Kidney (tissue), 14 donors: ENCODE measurements around the gene GPR183. TPM values are rescaled to one million over a fixed set of nuclear protein-coding genes. Genes with fewer than 3 reads are reported as not detected.

Source experiments
- DNase-seq, 5 donors: peaks; one replicate each; pipeline ENCODE4 v3.0.0-alpha.2; 2013 to 2020
- FAIRE-seq: peaks from 2 replicates; lab custom pipeline; 2012; peaks lifted over from hg19 to GRCh38; lab: Jason Lieb, UNC
- H3K27ac ChIP-seq, 2 donors: one replicate each; pipeline ENCODE4 v1.7.0; 2013; ENCODE audit warnings: low read depth in 2 of 2, low read length in 2 of 2, inconsistent platforms in 1 of 2
- H3K27me3 ChIP-seq: one replicate; pipeline ENCODE4 v1.7.1; 2013; ENCODE audit warnings: low read length, inconsistent platforms; ENCODE audit not compliant: control insufficient read depth, insufficient read depth
- H3K36me3 ChIP-seq, 3 donors: one replicate each; pipeline versions ENCODE4 v1.7.0 to v1.7.1; 2013; ENCODE audit warnings: low read length in 3 of 3, control low read depth in 1 of 3, inconsistent platforms in 1 of 3; ENCODE audit not compliant: insufficient read depth in 3 of 3, control insufficient read depth in 2 of 3
- H3K4me1 ChIP-seq, 3 donors: one replicate each; pipeline versions ENCODE4 v1.7.0 to v1.7.1; 2013; ENCODE audit warnings: low read length in 3 of 3, inconsistent platforms in 1 of 3, low read depth in 1 of 3; ENCODE audit not compliant: control insufficient read depth in 2 of 3, insufficient read depth in 2 of 3
- H3K4me3 ChIP-seq, 3 donors: one replicate each; pipeline versions ENCODE4 v1.7.0 to v1.8.1; 2013; ENCODE audit warnings: low read length in 3 of 3, control low read depth in 1 of 3, inconsistent platforms in 1 of 3
- H3K9ac ChIP-seq, 3 donors: one replicate each; pipeline versions ENCODE4 v1.7.0 to v1.7.1; 2013; ENCODE audit warnings: low read length in 3 of 3, control low read depth in 1 of 3, inconsistent platforms in 1 of 3
- H3K9me3 ChIP-seq, 3 donors: one replicate each; pipeline versions ENCODE4 v1.7.0 to v1.7.1; 2013; ENCODE audit warnings: low read length in 3 of 3, control low read depth in 1 of 3, inconsistent platforms in 1 of 3; ENCODE audit not compliant: control insufficient read depth in 2 of 3, insufficient read depth in 1 of 3
- intact Hi-C: fragments of 100-400 bp; cut with DNase I; formaldehyde crosslinking; loops from one replicate; pipeline ENCODE4 v1.11.1; 2022
- polyA plus RNA-seq: library from polyadenylated mRNA; stranded (reverse); fragments of 350-450 nt; fragmentation: Illumina TruSeq; extraction: RNeasy Lipid Tissue Mini Kit (QIAGEN cat#74804); gene quantifications from one replicate; pipeline ENCODE4 v1.2.3, GENCODE V29; 2014; ENCODE audit warnings: low read depth, low replicate concordance; ENCODE audit not compliant: insufficient read depth
- total RNA-seq: library from RNA; stranded (reverse); fragmentation: NEBNext Ultra II Directional; extraction: Animal tissue kit (Norgen Biotek cat#: 25700); gene quantifications from one replicate; pipeline ENCODE4 v1.2.1, GENCODE V29; 2021
- TF ChIP-seq, protein P1 (sequence below): IDR thresholded peaks from 3 replicates; pipeline ENCODE4 v1.5.1; 2012; ENCODE audit warnings: mild to moderate bottlenecking, moderate library complexity, borderline replicate concordance; ENCODE audit not compliant: insufficient read depth; ENCODE audit errors: extremely low read depth
- donor health status: control.
- donor health status: control.
- donor health status: control.
- donor health status: control.
- donor health status: control.
- donor health status: DM: yes; HTN: yes; CAD: no.
- donor health status: Normal renal cell carcinoma (clear cell type).

Gene GPR183
- total and polyA plus RNA-seq, 2 donors from 2014 or later = 1.7 to 11.8 TPM

DNA sequence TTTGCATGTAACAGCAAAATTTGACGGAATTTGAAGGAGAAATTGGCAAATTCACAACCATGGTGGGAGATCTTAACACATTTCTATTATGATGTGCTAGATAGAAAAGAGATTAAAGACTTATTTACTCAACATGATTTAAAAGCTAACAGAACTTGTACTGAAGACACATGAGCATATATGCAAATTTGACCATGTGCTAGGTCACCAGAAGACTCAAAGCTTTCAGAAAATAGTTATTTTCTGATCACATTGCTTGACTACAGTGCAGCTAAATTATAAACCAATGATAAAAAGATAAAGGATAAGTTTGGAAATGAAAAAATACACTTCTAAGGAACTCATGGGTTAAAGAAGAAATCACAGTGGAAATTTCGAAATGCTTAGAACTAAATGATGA, 9.1 kb downstream of the GPR183 start:
- Histone ChIP-seq H3K27ac (no peak overlapping the region), H3K4me1 (no peaks in the 10 kb centered on the region), H3K4me3 (no peak overlapping the region), H3K27me3 (no peaks in the 10 kb centered on the region), H3K9ac (no peak overlapping the region), H3K36me3 (no peaks in the 10 kb centered on the region), H3K9me3 (no peaks in the 10 kb centered on the region)
- no peak for DNase-seq
- TF ChIP-seq, protein P1, sequence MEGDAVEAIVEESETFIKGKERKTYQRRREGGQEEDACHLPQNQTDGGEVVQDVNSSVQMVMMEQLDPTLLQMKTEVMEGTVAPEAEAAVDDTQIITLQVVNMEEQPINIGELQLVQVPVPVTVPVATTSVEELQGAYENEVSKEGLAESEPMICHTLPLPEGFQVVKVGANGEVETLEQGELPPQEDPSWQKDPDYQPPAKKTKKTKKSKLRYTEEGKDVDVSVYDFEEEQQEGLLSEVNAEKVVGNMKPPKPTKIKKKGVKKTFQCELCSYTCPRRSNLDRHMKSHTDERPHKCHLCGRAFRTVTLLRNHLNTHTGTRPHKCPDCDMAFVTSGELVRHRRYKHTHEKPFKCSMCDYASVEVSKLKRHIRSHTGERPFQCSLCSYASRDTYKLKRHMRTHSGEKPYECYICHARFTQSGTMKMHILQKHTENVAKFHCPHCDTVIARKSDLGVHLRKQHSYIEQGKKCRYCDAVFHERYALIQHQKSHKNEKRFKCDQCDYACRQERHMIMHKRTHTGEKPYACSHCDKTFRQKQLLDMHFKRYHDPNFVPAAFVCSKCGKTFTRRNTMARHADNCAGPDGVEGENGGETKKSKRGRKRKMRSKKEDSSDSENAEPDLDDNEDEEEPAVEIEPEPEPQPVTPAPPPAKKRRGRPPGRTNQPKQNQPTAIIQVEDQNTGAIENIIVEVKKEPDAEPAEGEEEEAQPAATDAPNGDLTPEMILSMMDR = no peak
- intact Hi-C loops = no loop called here
- FAIRE-seq = no peak

- no peaks in the 10 kb centered on the region for H3K4me1 ChIP-seq
- TF ChIP-seq, protein P1 = no peak
Observed at GRCh38 chr13:99297331-99297730, 9.9 kb downstream of the GPR183 start.

DNA sequence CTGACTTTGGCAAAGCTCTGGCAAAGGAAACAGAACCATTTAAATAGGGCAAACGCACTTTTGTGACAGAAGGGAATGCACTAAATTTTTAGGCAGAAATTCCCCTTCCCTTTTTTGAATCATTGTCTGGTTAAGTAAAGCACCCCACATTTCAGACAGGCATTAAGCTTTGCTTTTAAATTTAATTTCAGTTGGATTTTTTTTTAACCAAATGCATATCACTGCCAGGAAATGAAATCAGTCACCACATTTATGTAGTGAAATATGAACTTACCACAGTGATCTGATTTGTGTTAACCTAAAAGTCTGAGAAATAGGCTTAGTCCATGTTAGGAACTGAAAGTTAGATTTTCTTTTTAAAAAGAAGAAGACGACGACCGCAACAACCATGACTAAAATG, 10.8 kb downstream of the GPR183 start:
- no peak overlapping the region for H3K9ac ChIP-seq
- no peak overlapping the region for H3K4me3 ChIP-seq
- no peaks in the 10 kb centered on the region for H3K36me3 ChIP-seq
- DNase-seq = no peak
- H3K4me1 ChIP-seq = no peaks in the 10 kb centered on the region
- FAIRE-seq = no peak
- H3K27me3 ChIP-seq = no peaks in the 10 kb centered on the region
- TF ChIP-seq, protein P1 = no peak
- no peak overlapping the region for H3K27ac ChIP-seq
- H3K9me3 ChIP-seq = no peaks in the 10 kb centered on the region
- intact Hi-C loops = no loop called here

More at GRCh38 chr13:99297331-99297730, 9.9 kb downstream of the GPR183 start:
- DNase-seq (no peak), FAIRE-seq (no peak)
- no peaks in the 10 kb centered on the region for H3K27me3 ChIP-seq
- no peaks in the 10 kb centered on the region for H3K9me3 ChIP-seq
- H3K36me3 ChIP-seq = no peaks in the 10 kb centered on the region
- intact Hi-C loops = no loop called here
- H3K27ac ChIP-seq = no peak overlapping the region
- H3K9ac ChIP-seq = no peak overlapping the region
- no peak overlapping the region for H3K4me3 ChIP-seq
